CD4-positive, alpha-beta memory T cell (primary cell): ENCODE data around the gene PLCZ1. TPM values are rescaled to one million over a fixed set of nuclear protein-coding genes. Genes with fewer than 3 reads are reported as not detected.

Experiments
- CTCF ChIA-PET: fragments of 350-600 bp; sonication (Branson Sonifier 250); formaldehyde crosslinking; loops from one replicate; lab custom pipeline; 2021; ENCODE audit warnings: inconsistent platforms; ENCODE audit not compliant: partially characterized antibody; lab: Charles Lee
- POLR2A ChIA-PET: fragments of 350-600 bp; sonication (Branson Sonifier 250); formaldehyde crosslinking; loops from one replicate; lab custom pipeline; 2021; ENCODE audit not compliant: partially characterized antibody; lab: Charles Lee
- DNase-seq, 5 donors: peaks; one replicate each; pipeline versions ENCODE4 v3.0.0 to v3.0.0-alpha.2; 2020 to 2022; ENCODE audit warnings: mixed read lengths in 1 of 5
- H3K27ac ChIP-seq: one replicate; pipeline ENCODE4 v1.7.0; 2013; ENCODE audit warnings: low read depth, low read length
- H3K27me3 ChIP-seq: 2 replicates; pipeline ENCODE4 v1.7.0; 2013; ENCODE audit warnings: mild to moderate bottlenecking, low read length, moderate library complexity; ENCODE audit not compliant: insufficient read depth
- H3K36me3 ChIP-seq: 2 replicates; pipeline ENCODE4 v1.7.0; 2013; ENCODE audit warnings: mild to moderate bottlenecking, low read length, moderate library complexity; ENCODE audit not compliant: insufficient read depth
- H3K4me1 ChIP-seq: 2 replicates; pipeline ENCODE4 v1.7.0; 2013; ENCODE audit warnings: mild to moderate bottlenecking, low read length, moderate library complexity; ENCODE audit not compliant: insufficient read depth
- H3K4me3 ChIP-seq, 2 donors: one replicate each; pipeline ENCODE4 v1.7.0; 2013; ENCODE audit warnings: low read length in 2 of 2, mild to moderate bottlenecking in 1 of 2
- H3K9me3 ChIP-seq, 2 donors: one replicate each; pipeline ENCODE4 v1.7.0; 2013; ENCODE audit warnings: low read length in 2 of 2, control low read depth in 1 of 2; ENCODE audit not compliant: control insufficient read depth in 1 of 2
- H3K27ac Mint-ChIP-seq, 7 donors: one replicate each; pipeline ENCODE4 v1.8.0; 2020 to 2021; ENCODE audit warnings: mixed read lengths in 7 of 7, mild to moderate bottlenecking in 6 of 7, inconsistent platforms in 3 of 7, moderate library complexity in 3 of 7
- H3K27me3 Mint-ChIP-seq, 2 donors: one replicate each; pipeline ENCODE4 v1.8.0; 2020 to 2021; ENCODE audit warnings: mixed read lengths in 2 of 2
- H3K36me3 Mint-ChIP-seq, 2 donors: one replicate each; pipeline ENCODE4 v1.8.0; 2020 to 2021; ENCODE audit warnings: mixed read lengths in 2 of 2, inconsistent platforms in 1 of 2, mild to moderate bottlenecking in 1 of 2
- H3K4me1 Mint-ChIP-seq, 4 donors: one replicate each; pipeline ENCODE4 v1.8.0; 2020 to 2021; ENCODE audit warnings: mixed read lengths in 4 of 4, mild to moderate bottlenecking in 1 of 4
- H3K4me3 Mint-ChIP-seq, 8 donors: one replicate each; pipeline ENCODE4 v1.8.0; 2020 to 2021; ENCODE audit warnings: mixed read lengths in 8 of 8, mild to moderate bottlenecking in 7 of 8, moderate library complexity in 6 of 8, inconsistent platforms in 3 of 8
- H3K9me3 Mint-ChIP-seq, 8 donors: one replicate each; pipeline ENCODE4 v1.8.0; 2020 to 2021; ENCODE audit warnings: mixed read lengths in 8 of 8, mild to moderate bottlenecking in 5 of 8, inconsistent platforms in 3 of 8, moderate library complexity in 1 of 8
- intact Hi-C: fragments of 100-400 bp; cut with micrococcal nuclease; formaldehyde crosslinking; loops from one replicate; pipeline ENCODE4 v1.15.1; 2023
- polyA plus RNA-seq, 2 donors: library from polyadenylated mRNA; unstranded; fragments of 300-500 nt; fragmentation: Illumina TruSeq; gene quantifications; one replicate each; pipeline ENCODE4 v1.2.3, GENCODE V29; 2021
- total RNA-seq, 2 experiments: library from RNA; stranded (reverse); gene quantifications; one replicate each; pipeline ENCODE4 v1.2.3, GENCODE V29; 2021

PLCZ1 gene
- total and polyA plus RNA-seq, 4 experiments from 2014 or later, result not detected

- Mint-ChIP-seq H3K4me3 (no peak overlapping the region), H3K4me1 (no peaks in the 10 kb centered on the region), H3K36me3 (no peaks in the 10 kb centered on the region), H3K27me3 (no peaks in the 10 kb centered on the region), H3K9me3 (peaks cover 0 to 5% (median under 1%) of the 10 kb centered on the region in 8 donors), H3K27ac (no peak overlapping the region)
- no peaks in the 10 kb centered on the region for H3K4me1 ChIP-seq
- H3K9me3 ChIP-seq, result no peaks in the 10 kb centered on the region
- no peak overlapping the region for H3K27ac ChIP-seq
- H3K36me3 ChIP-seq, result no peaks in the 10 kb centered on the region
- intact Hi-C loops, result no loop called here
- no peak overlapping the region for H3K4me3 ChIP-seq
- no peaks in the 10 kb centered on the region for H3K27me3 ChIP-seq
- ChIA-PET CTCF (no interaction called here), POLR2A (no interaction called here)
- no peak for DNase-seq
Measured at GRCh38 chr12:18640321-18640955, 97.4 kb downstream of the PLCZ1 start.

GRCh38 chr12:18634382-18634781, 103.4 kb downstream of the PLCZ1 start:
- no peaks in the 10 kb centered on the region for H3K4me1 Mint-ChIP-seq
- DNase-seq, result no peak
- H3K4me3 Mint-ChIP-seq, result no peak overlapping the region
- CTCF ChIA-PET, result no interaction called here
- no peak overlapping the region for H3K27ac Mint-ChIP-seq
- peaks cover 0 to 5% (median 1%) of the 10 kb centered on the region in 8 donors for H3K9me3 Mint-ChIP-seq
- no peak overlapping the region for H3K4me3 ChIP-seq
- H3K27ac ChIP-seq, result no peak overlapping the region
- no peaks in the 10 kb centered on the region for H3K27me3 ChIP-seq
- no peaks in the 10 kb centered on the region for H3K36me3 Mint-ChIP-seq
- no peaks in the 10 kb centered on the region for H3K9me3 ChIP-seq
- no peaks in the 10 kb centered on the region for H3K36me3 ChIP-seq
- intact Hi-C loops, result no loop called here
- no peaks in the 10 kb centered on the region for H3K27me3 Mint-ChIP-seq
- H3K4me1 ChIP-seq, result no peaks in the 10 kb centered on the region
- POLR2A ChIA-PET, result no interaction called here

Other genes starting within 250 kb of the PLCZ1 start
- not detected for gene CAPZA3, start 107 bp upstream of the PLCZ1 start, total RNA-seq
- gene CAPZA3, start 107 bp upstream of the PLCZ1 start, polyA plus RNA-seq, result not detected